ENCODE measurements around the gene CBLL1. TPM values are rescaled to one million over a fixed set of nuclear protein-coding genes. Genes with fewer than 3 reads are reported as not detected.

Gene CBLL1
- polyA plus RNA-seq (ENCODE audit: low read depth in 6 of 6), result 100 to 1,000 TPM in 1 of 6 donors, 10 to 100 TPM in 5; 68.2 to 118 (median 75.4) TPM

GRCh38 chr7:107743567-107744344 is at the start of gene CBLL1:
Gene CBLL1 (plus strand): TSS chr7:107744142. CDS start chr7:107744164, 22 bp downstream.
- ATAC-seq (ENCODE audit: low read depth in 2 of 2) (peak; percentile 82 to 83), DNase-seq (peak; percentile 97)
- H3K4me1 Mint-ChIP-seq, result peaks cover 20 to 45% (median 34%) of the 10 kb centered on the region in 3 donors
- peak within 1 kb of the TSS; percentile 98 to 100 (median 100) for H3K27ac Mint-ChIP-seq
- no peaks in the 10 kb centered on the region for H3K36me3 Mint-ChIP-seq
- H3K9me3 Mint-ChIP-seq, result no peaks in the 10 kb centered on the region
- peak within 1 kb of the TSS; percentile 93 to 100 (median 98) for H3K4me3 Mint-ChIP-seq
- no peaks in the 10 kb centered on the region for H3K27me3 Mint-ChIP-seq

- ATAC-seq (ENCODE audit: low read depth in 2 of 2), result no peak
- DNase-seq, result no peak
- peaks cover 0 to 10% (median 5%) of the 10 kb centered on the region in 3 donors for H3K27me3 Mint-ChIP-seq
Measured at GRCh38 chr7:107694386-107694785, 49.6 kb upstream of the CBLL1 start.

GRCh38 chr7:107696330-107696946 is 47.5 kb upstream of the CBLL1 start:
- no peak for ATAC-seq (ENCODE audit: low read depth in 2 of 2)
- H3K27ac Mint-ChIP-seq, result peak overlapping the region in 1 of 6 donors; percentile 28
- no peaks in the 10 kb centered on the region for H3K36me3 Mint-ChIP-seq
- DNase-seq, result no peak
- no peaks in the 10 kb centered on the region for H3K4me1 Mint-ChIP-seq
- peaks cover 0 to 2% (median 0%) of the 10 kb centered on the region in 7 donors for H3K9me3 Mint-ChIP-seq
- H3K27me3 Mint-ChIP-seq, result peaks cover 4 to 12% (median 12%) of the 10 kb centered on the region in 3 donors
- no peak overlapping the region for H3K4me3 Mint-ChIP-seq

More at GRCh38 chr7:107694386-107694785, 49.6 kb upstream of the CBLL1 start:
- peaks cover 0 to 2% (median 0%) of the 10 kb centered on the region in 7 donors for H3K9me3 Mint-ChIP-seq
- no peak overlapping the region for H3K27ac Mint-ChIP-seq
- H3K4me1 Mint-ChIP-seq, result no peaks in the 10 kb centered on the region
- no peaks in the 10 kb centered on the region for H3K36me3 Mint-ChIP-seq
- H3K4me3 Mint-ChIP-seq, result no peak overlapping the region

GRCh38 chr7:107697321-107698049 is 46.5 kb upstream of the CBLL1 start:
- Mint-ChIP-seq H3K27me3 (peaks cover 4 to 12% (median 12%) of the 10 kb centered on the region in 3 donors), H3K27ac (no peak overlapping the region), H3K9me3 (peaks cover 0 to 2% (median 0%) of the 10 kb centered on the region in 7 donors), H3K36me3 (no peaks in the 10 kb centered on the region), H3K4me1 (no peaks in the 10 kb centered on the region), H3K4me3 (no peak overlapping the region)
- DNase-seq (no peak), ATAC-seq (ENCODE audit: low read depth in 2 of 2) (no peak)

- H3K4me3 Mint-ChIP-seq, result no peak overlapping the region
- H3K27me3 Mint-ChIP-seq, result peaks cover 4 to 7% (median 6%) of the 10 kb centered on the region in 3 donors
- no peak for ATAC-seq (ENCODE audit: low read depth in 2 of 2)
- peaks cover 0 to 7% (median 3%) of the 10 kb centered on the region in 3 donors for H3K4me1 Mint-ChIP-seq
- no peaks in the 10 kb centered on the region for H3K9me3 Mint-ChIP-seq
- no peak for DNase-seq
- peak overlapping the region in 1 of 6 donors; percentile 19 for H3K27ac Mint-ChIP-seq
- no peaks in the 10 kb centered on the region for H3K36me3 Mint-ChIP-seq
Measured at GRCh38 chr7:107700570-107700969, 43.4 kb upstream of the CBLL1 start.

GRCh38 chr7:107701191-107701590 is 42.8 kb upstream of the CBLL1 start:
- DNase-seq, result no peak
- H3K4me1 Mint-ChIP-seq, result peaks cover 0 to 7% (median 3%) of the 10 kb centered on the region in 3 donors
- no peak overlapping the region for H3K27ac Mint-ChIP-seq
- H3K36me3 Mint-ChIP-seq, result no peaks in the 10 kb centered on the region
- H3K9me3 Mint-ChIP-seq, result no peaks in the 10 kb centered on the region
- no peak overlapping the region for H3K4me3 Mint-ChIP-seq
- no peak for ATAC-seq (ENCODE audit: low read depth in 2 of 2)
- peaks cover 4 to 7% (median 6%) of the 10 kb centered on the region in 3 donors for H3K27me3 Mint-ChIP-seq

GRCh38 chr7:107703219-107703618 is 40.7 kb upstream of the CBLL1 start:
- Mint-ChIP-seq H3K27me3 (peaks cover 4 to 7% (median 6%) of the 10 kb centered on the region in 3 donors), H3K4me1 (peaks cover 0 to 7% (median 3%) of the 10 kb centered on the region in 3 donors), H3K9me3 (no peaks in the 10 kb centered on the region), H3K4me3 (no peak overlapping the region), H3K27ac (no peak overlapping the region), H3K36me3 (no peaks in the 10 kb centered on the region)
- ATAC-seq (ENCODE audit: low read depth in 2 of 2) (no peak), DNase-seq (no peak)

GRCh38 chr7:107703872-107704271 is 40.1 kb upstream of the CBLL1 start:
- Mint-ChIP-seq H3K4me3 (no peak overlapping the region), H3K36me3 (no peaks in the 10 kb centered on the region), H3K27me3 (peaks cover 4 to 7% (median 6%) of the 10 kb centered on the region in 3 donors), H3K4me1 (peaks cover 0 to 7% (median 3%) of the 10 kb centered on the region in 3 donors), H3K9me3 (no peaks in the 10 kb centered on the region), H3K27ac (no peak overlapping the region)
- no peak for ATAC-seq (ENCODE audit: low read depth in 2 of 2)
- no peak for DNase-seq

- DNase-seq, result no peak
Measured at GRCh38 chr7:107708956-107709355, 35.0 kb upstream of the CBLL1 start.

GRCh38 chr7:107711301-107711700 is 32.6 kb upstream of the CBLL1 start:
- no peaks in the 10 kb centered on the region for H3K9me3 Mint-ChIP-seq
- DNase-seq, result no peak
- no peaks in the 10 kb centered on the region for H3K36me3 Mint-ChIP-seq
- no peak overlapping the region for H3K4me3 Mint-ChIP-seq
- H3K27me3 Mint-ChIP-seq, result no peaks in the 10 kb centered on the region
- no peak for ATAC-seq (ENCODE audit: low read depth in 2 of 2)
- H3K4me1 Mint-ChIP-seq, result no peaks in the 10 kb centered on the region
- H3K27ac Mint-ChIP-seq, result no peak overlapping the region

More at GRCh38 chr7:107708956-107709355, 35.0 kb upstream of the CBLL1 start:
- Mint-ChIP-seq H3K9me3 (no peaks in the 10 kb centered on the region), H3K27ac (peak overlapping the region in 1 of 6 donors; percentile 26), H3K4me3 (no peak overlapping the region), H3K36me3 (no peaks in the 10 kb centered on the region), H3K27me3 (no peaks in the 10 kb centered on the region), H3K4me1 (no peaks in the 10 kb centered on the region)
- no peak for ATAC-seq (ENCODE audit: low read depth in 2 of 2)

- no peak overlapping the region for H3K4me3 Mint-ChIP-seq
- H3K9me3 Mint-ChIP-seq, result no peaks in the 10 kb centered on the region
- no peaks in the 10 kb centered on the region for H3K36me3 Mint-ChIP-seq
- H3K27me3 Mint-ChIP-seq, result no peaks in the 10 kb centered on the region
- DNase-seq (no peak), ATAC-seq (ENCODE audit: low read depth in 2 of 2) (no peak)
- no peaks in the 10 kb centered on the region for H3K4me1 Mint-ChIP-seq
- H3K27ac Mint-ChIP-seq, result no peak overlapping the region
Measured at GRCh38 chr7:107712025-107712424, 31.9 kb upstream of the CBLL1 start.

GRCh38 chr7:107712896-107713295 is 31.0 kb upstream of the CBLL1 start:
- ATAC-seq (ENCODE audit: low read depth in 2 of 2), result no peak
- no peaks in the 10 kb centered on the region for H3K4me1 Mint-ChIP-seq
- no peak for DNase-seq
- H3K27ac Mint-ChIP-seq, result no peak overlapping the region
- no peaks in the 10 kb centered on the region for H3K9me3 Mint-ChIP-seq
- no peak overlapping the region for H3K4me3 Mint-ChIP-seq
- no peaks in the 10 kb centered on the region for H3K36me3 Mint-ChIP-seq
- H3K27me3 Mint-ChIP-seq, result no peaks in the 10 kb centered on the region

GRCh38 chr7:107715531-107715930 is 28.4 kb upstream of the CBLL1 start:
- H3K36me3 Mint-ChIP-seq, result no peaks in the 10 kb centered on the region
- no peak overlapping the region for H3K27ac Mint-ChIP-seq
- no peak overlapping the region for H3K4me3 Mint-ChIP-seq
- H3K9me3 Mint-ChIP-seq, result no peaks in the 10 kb centered on the region
- no peaks in the 10 kb centered on the region for H3K4me1 Mint-ChIP-seq
- DNase-seq, result no peak
- ATAC-seq (ENCODE audit: low read depth in 2 of 2), result no peak
- H3K27me3 Mint-ChIP-seq, result peaks cover 0 to 6% (median 0%) of the 10 kb centered on the region in 3 donors

Measured in naive B cell (primary cell).